DMS79 treated with DMSO at 0.1 percent for 48 hours (cell line): ENCODE results near the gene RSPO1.
A peak's percentile ranks its signal among the peaks of the same experiment; 100 is the strongest.
"Not testable (repeated sequence)": the region's sequence is repeated elsewhere in the genome, so short reads cannot be mapped to it uniquely, and the experiment has no call there.

Experiments used
- DNase-seq: peaks from one replicate; lab custom pipeline; 2025; lab: John Stamatoyannopoulos, UW

Gene RSPO1

GRCh38 chr1:37634244-37634991 lies at the start of gene RSPO1:
Gene RSPO1 (minus strand): TSS chr1:37634892. CDS start chr1:37629661, 5,231 bp downstream.
- DNase-seq: peak; percentile 34

- DNase-seq: not testable (repeated sequence)
These were observed 49.5 kb upstream of the RSPO1 start for GRCh38 chr1:37684182-37684581.

GRCh38 chr1:37682334-37682987 lies 47.8 kb upstream of the RSPO1 start:
- DNase-seq: peak; percentile 72

GRCh38 chr1:37680933-37681332 lies 46.2 kb upstream of the RSPO1 start:
- no peak for DNase-seq

- no peak for DNase-seq
These were observed 43.1 kb upstream of the RSPO1 start for GRCh38 chr1:37677808-37678207.

GRCh38 chr1:37677143-37677439 lies 42.4 kb upstream of the RSPO1 start:
- DNase-seq: no peak

- no peak for DNase-seq
These were observed 41.8 kb upstream of the RSPO1 start for GRCh38 chr1:37676281-37677142.

GRCh38 chr1:37673920-37674319 lies 39.2 kb upstream of the RSPO1 start:
- DNase-seq: no peak

GRCh38 chr1:37672136-37672870 lies 37.6 kb upstream of the RSPO1 start:
- DNase-seq: no peak

- no peak for DNase-seq
These were observed 36.6 kb upstream of the RSPO1 start for GRCh38 chr1:37671261-37671660.

- no peak for DNase-seq
These were observed 35.4 kb upstream of the RSPO1 start for GRCh38 chr1:37670133-37670532.

- no peak for DNase-seq
These were observed 32.5 kb upstream of the RSPO1 start for GRCh38 chr1:37667023-37667671.

GRCh38 chr1:37666241-37666867 lies 31.7 kb upstream of the RSPO1 start:
- no peak for DNase-seq

- no peak for DNase-seq
These were observed 28.8 kb upstream of the RSPO1 start for GRCh38 chr1:37663426-37664000.

GRCh38 chr1:37662031-37662755 lies 27.5 kb upstream of the RSPO1 start:
- no peak for DNase-seq

- DNase-seq: peak; percentile 23
These were observed 26.7 kb upstream of the RSPO1 start for GRCh38 chr1:37661401-37661800.

- DNase-seq: no peak
These were observed 26.0 kb upstream of the RSPO1 start for GRCh38 chr1:37660664-37661063.

- no peak for DNase-seq
These were observed 23.8 kb upstream of the RSPO1 start for GRCh38 chr1:37658486-37658885.

- DNase-seq: no peak
These were observed 23.1 kb upstream of the RSPO1 start for GRCh38 chr1:37657620-37658412.
